ENCODE measurements around the gene NTHL1. TPM values are rescaled to one million over a fixed set of nuclear protein-coding genes. Genes with fewer than 3 reads are reported as not detected.

The NTHL1 gene
- polyA plus RNA-seq, 1 experiment, result 10.7 TPM

DNA sequence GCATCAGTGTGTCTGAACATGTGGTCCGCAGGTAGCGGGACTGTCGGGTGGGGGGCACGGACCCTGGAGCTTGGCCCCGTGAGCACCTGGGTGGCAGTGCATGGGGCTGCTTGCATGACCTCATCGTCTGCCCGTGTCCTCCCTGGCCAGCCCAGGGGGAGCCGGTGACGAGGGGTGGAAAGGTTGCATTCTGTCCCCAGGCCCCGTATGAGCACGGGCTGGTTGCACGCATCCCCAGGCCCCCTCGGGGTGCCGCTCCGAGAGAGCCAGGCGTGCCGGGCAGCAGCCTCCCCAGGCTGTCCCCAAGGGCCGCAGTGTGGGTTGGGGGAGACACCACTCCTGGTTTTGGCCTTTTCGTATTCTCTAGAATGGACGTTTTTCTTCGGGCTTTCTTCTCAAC lies 30.1 kb upstream of the NTHL1 start:
- no peaks in the 10 kb centered on the region; the same call in 1 of the 2 replicates for H3K9me3 ChIP-seq (ENCODE audit: control insufficient read depth, insufficient read depth, low read length)
- DNase-seq (ENCODE audit: low read depth, low spot score), result no peak
- no peak overlapping the region for H3K4me3 ChIP-seq (ENCODE audit: low read depth, low read length)
- TF ChIP-seq, protein P1, sequence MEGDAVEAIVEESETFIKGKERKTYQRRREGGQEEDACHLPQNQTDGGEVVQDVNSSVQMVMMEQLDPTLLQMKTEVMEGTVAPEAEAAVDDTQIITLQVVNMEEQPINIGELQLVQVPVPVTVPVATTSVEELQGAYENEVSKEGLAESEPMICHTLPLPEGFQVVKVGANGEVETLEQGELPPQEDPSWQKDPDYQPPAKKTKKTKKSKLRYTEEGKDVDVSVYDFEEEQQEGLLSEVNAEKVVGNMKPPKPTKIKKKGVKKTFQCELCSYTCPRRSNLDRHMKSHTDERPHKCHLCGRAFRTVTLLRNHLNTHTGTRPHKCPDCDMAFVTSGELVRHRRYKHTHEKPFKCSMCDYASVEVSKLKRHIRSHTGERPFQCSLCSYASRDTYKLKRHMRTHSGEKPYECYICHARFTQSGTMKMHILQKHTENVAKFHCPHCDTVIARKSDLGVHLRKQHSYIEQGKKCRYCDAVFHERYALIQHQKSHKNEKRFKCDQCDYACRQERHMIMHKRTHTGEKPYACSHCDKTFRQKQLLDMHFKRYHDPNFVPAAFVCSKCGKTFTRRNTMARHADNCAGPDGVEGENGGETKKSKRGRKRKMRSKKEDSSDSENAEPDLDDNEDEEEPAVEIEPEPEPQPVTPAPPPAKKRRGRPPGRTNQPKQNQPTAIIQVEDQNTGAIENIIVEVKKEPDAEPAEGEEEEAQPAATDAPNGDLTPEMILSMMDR (IDR thresholded peaks at IDR 0.05; ENCODE audit: low read depth, low read length), result no peak
- H3K27ac ChIP-seq (ENCODE audit: low read depth, low read length), result no peak overlapping the region
- no peaks in the 10 kb centered on the region for H3K27me3 ChIP-seq (ENCODE audit: control insufficient read depth, insufficient read depth, low read length)
- ChIA-PET CTCF (no interaction called here), POLR2A (no interaction called here)

- ChIA-PET POLR2A (no interaction called here), CTCF (interaction anchor here (1.6 kb wide), 1 partner anchor 64 kb away, joined by 4 read pairs; no protein-coding TSS in a partner anchor)
- no peak for DNase-seq (ENCODE audit: low read depth, low spot score)
- no peaks in the 10 kb centered on the region for H3K9me3 ChIP-seq (ENCODE audit: control insufficient read depth, insufficient read depth, low read length)
- TF ChIP-seq, protein P1 (IDR thresholded peaks at IDR 0.05; ENCODE audit: low read depth, low read length), result no peak
- H3K27me3 ChIP-seq (ENCODE audit: control insufficient read depth, insufficient read depth, low read length), result no peaks in the 10 kb centered on the region
- no peak overlapping the region for H3K4me3 ChIP-seq (ENCODE audit: low read depth, low read length)
- no peak overlapping the region for H3K27ac ChIP-seq (ENCODE audit: low read depth, low read length)
Observed at GRCh38 chr16:2077016-2077415, 29.4 kb upstream of the NTHL1 start.

DNA sequence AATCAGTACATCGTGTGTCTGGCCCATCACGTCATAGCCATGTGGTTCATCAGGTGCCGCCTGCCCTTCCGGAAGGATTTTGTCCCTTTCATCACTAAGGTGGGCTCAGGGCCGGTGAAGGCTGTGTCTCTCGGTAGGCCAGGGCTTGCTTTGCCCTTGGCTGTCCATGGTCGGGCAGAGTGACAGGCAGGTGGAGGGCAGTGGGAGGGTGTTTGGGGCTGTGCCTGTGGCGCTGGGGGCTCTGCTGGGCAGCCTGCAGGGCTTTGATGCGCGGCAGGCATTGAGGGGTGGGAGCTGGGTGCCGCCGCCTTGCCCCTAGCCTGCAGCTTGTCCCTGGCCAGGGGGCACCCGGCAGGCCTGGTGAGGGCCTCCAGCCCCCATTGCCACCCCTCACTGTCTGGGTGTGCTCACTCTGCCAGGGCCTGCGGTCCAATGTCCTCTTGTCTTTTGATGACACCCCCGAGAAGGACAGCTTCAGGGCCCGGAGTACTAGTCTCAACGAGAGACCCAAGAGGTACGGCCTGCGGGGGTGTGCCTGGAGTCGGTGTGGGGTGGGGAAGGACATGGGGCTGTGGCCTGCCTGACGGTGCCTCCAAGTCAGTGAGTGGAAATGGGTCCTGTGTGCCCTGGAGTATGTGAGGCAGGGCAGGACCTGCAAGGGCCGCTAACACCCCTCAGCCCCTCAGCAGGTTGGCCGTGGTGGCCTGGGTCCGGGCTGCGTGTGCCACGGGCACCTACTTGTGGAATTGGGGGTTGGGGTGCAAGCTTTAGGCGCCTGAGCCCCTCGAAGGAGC lies 28.6 kb upstream of the NTHL1 start:
- H3K27me3 ChIP-seq (ENCODE audit: control insufficient read depth, insufficient read depth, low read length), result no peaks in the 10 kb centered on the region
- DNase-seq (ENCODE audit: low read depth, low spot score), result no peak
- no peaks in the 10 kb centered on the region for H3K9me3 ChIP-seq (ENCODE audit: control insufficient read depth, insufficient read depth, low read length)
- TF ChIP-seq, protein P1 (IDR thresholded peaks at IDR 0.05; ENCODE audit: low read depth, low read length), result no peak
- ChIA-PET POLR2A (no interaction called here), CTCF (interaction anchor here (1.6 kb wide), 1 partner anchor 64 kb away, joined by 4 read pairs; no protein-coding TSS in a partner anchor)
- no peak overlapping the region for H3K4me3 ChIP-seq (ENCODE audit: low read depth, low read length)
- H3K27ac ChIP-seq (ENCODE audit: low read depth, low read length), result no peak overlapping the region

DNA sequence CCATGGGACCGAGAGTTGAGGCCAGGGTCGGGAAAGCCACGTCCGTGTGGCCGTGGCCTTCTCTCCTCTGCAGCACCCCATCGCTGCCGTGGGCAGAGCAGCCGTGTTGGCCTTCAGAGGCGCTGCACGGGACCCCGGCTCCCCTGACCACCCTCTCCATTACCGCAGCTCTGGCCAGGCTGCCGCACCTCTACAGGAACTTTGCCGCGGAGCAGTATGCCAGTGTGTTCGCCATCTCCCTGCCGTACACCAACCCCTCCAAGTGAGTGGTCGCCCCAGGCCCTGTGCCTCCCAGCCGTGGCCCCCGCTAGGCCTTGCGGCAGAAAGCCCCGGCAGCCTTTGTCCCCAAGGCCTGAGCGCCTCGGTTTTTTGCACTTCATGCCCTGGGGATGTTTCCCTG lies 28.0 kb upstream of the NTHL1 start:
- Histone ChIP-seq H3K9me3 (ENCODE audit: control insufficient read depth, insufficient read depth, low read length) (no peaks in the 10 kb centered on the region), H3K27me3 (ENCODE audit: control insufficient read depth, insufficient read depth, low read length) (no peaks in the 10 kb centered on the region), H3K27ac (ENCODE audit: low read depth, low read length) (no peak overlapping the region), H3K4me3 (ENCODE audit: low read depth, low read length) (no peak overlapping the region)
- TF ChIP-seq, protein P1 (IDR thresholded peaks at IDR 0.05; ENCODE audit: low read depth, low read length), result no peak
- ChIA-PET CTCF (interaction anchor here (1.6 kb wide), 1 partner anchor 65 kb away, joined by 4 read pairs; no protein-coding TSS in a partner anchor), POLR2A (no interaction called here)
- no peak for DNase-seq (ENCODE audit: low read depth, low spot score)

- DNase-seq (ENCODE audit: low read depth, low spot score), result no peak
- no peak overlapping the region for H3K4me3 ChIP-seq (ENCODE audit: low read depth, low read length)
- H3K27ac ChIP-seq (ENCODE audit: low read depth, low read length), result no peak overlapping the region
- ChIA-PET POLR2A (interaction anchor here (1.4 kb wide), 1 partner anchor 11 kb away, joined by 3 read pairs; no protein-coding TSS in a partner anchor), CTCF (no interaction called here)
- no peaks in the 10 kb centered on the region for H3K27me3 ChIP-seq (ENCODE audit: control insufficient read depth, insufficient read depth, low read length)
- no peaks in the 10 kb centered on the region for H3K9me3 ChIP-seq (ENCODE audit: control insufficient read depth, insufficient read depth, low read length)
- TF ChIP-seq, protein P1 (IDR thresholded peaks at IDR 0.05; ENCODE audit: low read depth, low read length), result no peak
Observed at GRCh38 chr16:2074071-2074470, 26.4 kb upstream of the NTHL1 start.
